ENCODE results near the gene CREBRF.

CREBRF gene

GRCh38 chr5:173158366-173158765, 102.2 kb downstream of the CREBRF start:
- DNase-seq: no peak

GRCh38 chr5:173159256-173159655, 103.1 kb downstream of the CREBRF start:
- no peak for DNase-seq

GRCh38 chr5:173161148-173161547, 105.0 kb downstream of the CREBRF start:
- no peak for DNase-seq

- no peak for DNase-seq
Measured at GRCh38 chr5:173163219-173163618, 107.1 kb downstream of the CREBRF start.

- DNase-seq: no peak
Measured at GRCh38 chr5:173165177-173166016, 109.2 kb downstream of the CREBRF start.

- DNase-seq: no peak
Measured at GRCh38 chr5:173172166-173172565, 116.0 kb downstream of the CREBRF start.

GRCh38 chr5:173175523-173175922, 119.4 kb downstream of the CREBRF start:
- no peak for DNase-seq

- DNase-seq: peak in 1 of 5 experiments; percentile 23
Measured at GRCh38 chr5:173178369-173178910, 122.3 kb downstream of the CREBRF start.

GRCh38 chr5:173180331-173180730, 124.2 kb downstream of the CREBRF start:
- no peak for DNase-seq

- peak in 1 of 5 experiments; percentile 50 for DNase-seq
Measured at GRCh38 chr5:173187054-173187743, 131.0 kb downstream of the CREBRF start.

GRCh38 chr5:173188280-173188679, 132.1 kb downstream of the CREBRF start:
- no peak for DNase-seq

Measured in T-helper 2 cell (primary cell).